Activated CD8-positive, alpha-beta memory T cell treated with anti-CD3 and anti-CD28 coated beads, Interleukin-2, amount 10 ng/mL, durations not matched to agents 7 days and 5 days (primary cell): ENCODE results near the gene NMUR1. TPM values are rescaled to one million over a fixed set of nuclear protein-coding genes. Genes with fewer than 3 reads are reported as not detected.

Experiments
- ATAC-seq: fragments of 150-1000 bp; cut with Tn5 transposase; one replicate; pipeline ENCODE4 v1.10.0; 2021; ENCODE audit warnings: moderate library complexity
- CTCF ChIA-PET: fragments of 350-600 bp; sonication (Branson Sonifier 250); formaldehyde crosslinking; loops from one replicate; lab custom pipeline; 2021; ENCODE audit warnings: antibody characterized with exemption; lab: Charles Lee
- DNase-seq: peaks from one replicate; pipeline ENCODE4 v3.0.0-alpha.2; 2020
- H3K27ac Mint-ChIP-seq: one replicate; pipeline ENCODE4 v1.8.0; 2021; ENCODE audit warnings: mild to moderate bottlenecking, mixed read lengths
- H3K27me3 Mint-ChIP-seq: one replicate; pipeline ENCODE4 v1.8.0; 2021; ENCODE audit warnings: mixed read lengths
- H3K36me3 Mint-ChIP-seq: one replicate; pipeline ENCODE4 v1.8.0; 2021; ENCODE audit warnings: mild to moderate bottlenecking, mixed read lengths
- H3K4me1 Mint-ChIP-seq: one replicate; pipeline ENCODE4 v1.8.0; 2021; ENCODE audit warnings: mixed read lengths
- H3K4me3 Mint-ChIP-seq: one replicate; pipeline ENCODE4 v1.8.0; 2021; ENCODE audit warnings: mild to moderate bottlenecking, moderate library complexity, mixed read lengths
- H3K9me3 Mint-ChIP-seq: one replicate; pipeline ENCODE4 v1.8.0; 2022; ENCODE audit warnings: low read depth, mixed read lengths
- total RNA-seq, 2 experiments: library from RNA; stranded (reverse); gene quantifications; one replicate each; pipeline ENCODE4 v1.2.3, GENCODE V29; 2021

The NMUR1 gene
- total RNA-seq, 2 experiments from 2014 or later: 3.6 to 8.6 TPM

DNA sequence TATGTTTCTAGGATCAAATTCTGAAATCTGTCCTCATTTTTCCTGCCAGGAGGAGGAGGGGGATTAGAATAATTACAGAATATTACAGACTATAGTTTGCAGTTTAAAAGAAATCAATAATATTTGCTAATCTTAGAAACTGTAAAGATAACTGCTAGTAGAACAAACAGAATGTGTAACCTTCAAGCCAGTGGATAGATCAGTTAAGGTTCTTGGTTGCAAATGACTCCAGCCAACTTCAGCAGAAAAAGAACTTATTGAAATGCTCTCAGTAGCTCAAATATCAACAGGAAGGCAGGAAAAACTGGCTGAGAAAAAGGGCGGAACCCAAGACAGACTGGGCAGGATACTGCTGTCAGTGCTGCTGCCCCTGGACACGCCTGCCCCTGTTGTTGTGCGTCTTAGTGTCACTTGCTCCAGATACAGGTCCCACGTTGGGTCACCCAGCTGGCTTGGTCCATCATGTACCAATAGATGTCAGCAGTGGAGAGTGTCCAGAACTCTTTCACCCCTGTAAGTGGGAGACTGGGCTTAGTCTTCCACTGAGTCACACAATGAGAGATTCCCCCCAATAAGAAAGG is 10.2 kb downstream of the NMUR1 start:
- no peaks in the 10 kb centered on the region for H3K9me3 Mint-ChIP-seq
- CTCF ChIA-PET: interaction anchor here (1.0 to 5.7 kb wide), 4 partner anchors 10 to 81 kb away, joined by 3 to 100 read pairs (median 9); partner anchors contain the start of gene NMUR1
- peaks cover 5% of the 10 kb centered on the region for H3K36me3 Mint-ChIP-seq
- no peak for ATAC-seq
- no peak for DNase-seq
- no peak overlapping the region for H3K27ac Mint-ChIP-seq
- no peak overlapping the region for H3K4me3 Mint-ChIP-seq
- peaks cover 56% of the 10 kb centered on the region for H3K4me1 Mint-ChIP-seq
- peaks cover 23% of the 10 kb centered on the region for H3K27me3 Mint-ChIP-seq

DNA sequence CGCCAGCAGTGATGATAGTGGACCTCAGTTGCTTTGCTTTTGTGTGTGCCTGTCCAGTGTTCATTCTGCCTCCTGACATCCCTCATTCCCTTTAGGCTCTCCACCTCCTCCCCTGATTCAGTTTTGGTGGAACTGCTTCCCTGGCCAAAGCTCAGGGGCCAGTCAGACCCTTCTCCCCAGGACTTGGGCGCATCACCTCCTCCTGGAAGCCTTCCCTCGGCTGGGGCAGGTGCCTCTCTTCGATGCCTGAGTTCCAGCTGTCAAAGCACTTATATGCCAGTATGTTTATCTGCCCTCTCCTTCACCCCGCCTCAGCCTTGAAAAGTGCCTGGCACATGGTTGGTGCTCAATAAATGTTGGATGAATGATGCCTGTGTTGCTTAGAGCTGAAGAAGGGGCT is 11.5 kb downstream of the NMUR1 start:
- CTCF ChIA-PET: interaction anchor here (0.6 to 5.7 kb wide), 6 partner anchors 11 to 82 kb away, joined by 4 to 100 read pairs (median 19); partner anchors contain the start of gene NMUR1
- DNase-seq: no peak
- Mint-ChIP-seq H3K4me1 (peaks cover 52% of the 10 kb centered on the region), H3K9me3 (no peaks in the 10 kb centered on the region), H3K36me3 (no peaks in the 10 kb centered on the region), H3K27ac (no peak overlapping the region), H3K4me3 (no peak overlapping the region), H3K27me3 (peaks cover 23% of the 10 kb centered on the region)
- no peak for ATAC-seq

DNA sequence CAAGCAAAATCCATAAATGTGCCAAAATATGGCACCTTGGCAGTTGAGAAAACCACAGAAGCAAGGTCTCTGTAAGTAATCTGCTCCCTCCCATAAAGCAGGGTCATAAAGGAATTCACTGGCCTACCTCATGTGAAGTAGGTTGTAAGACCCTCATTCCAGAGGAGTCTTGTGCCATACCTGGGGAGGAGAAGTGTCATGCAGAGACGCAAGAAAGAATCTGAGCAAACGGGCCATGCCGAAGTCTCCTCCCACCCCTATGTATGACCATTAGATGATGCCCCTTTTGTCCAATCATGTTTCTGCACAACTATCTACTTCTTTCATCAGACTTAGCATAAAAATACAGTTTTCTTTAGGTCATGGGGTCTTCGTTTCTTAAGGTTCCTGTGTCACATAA is 14.6 kb downstream of the NMUR1 start:
- no peak overlapping the region for H3K27ac Mint-ChIP-seq

DNA sequence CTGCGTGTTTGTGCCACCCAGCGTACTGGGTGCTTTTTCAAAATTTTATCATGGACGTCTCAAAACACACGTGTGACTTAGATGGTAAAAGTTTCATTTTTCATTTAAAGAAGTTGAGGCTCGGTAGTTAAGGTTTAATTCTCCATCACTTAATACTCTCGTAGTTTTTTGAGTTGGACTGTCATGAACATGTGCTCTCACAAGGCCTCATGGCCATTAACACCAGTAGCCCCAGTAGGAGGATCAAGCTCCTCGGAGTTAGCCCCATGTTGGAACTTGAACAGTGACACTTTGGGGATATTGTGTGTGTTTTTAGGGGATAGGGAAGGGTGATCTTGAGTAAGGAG is 15.3 kb downstream of the NMUR1 start:
- Mint-ChIP-seq H3K27ac (peak overlapping the region; percentile 94), H3K36me3 (no peaks in the 10 kb centered on the region), H3K27me3 (peaks cover 13% of the 10 kb centered on the region), H3K9me3 (no peaks in the 10 kb centered on the region), H3K4me1 (peaks cover 29% of the 10 kb centered on the region), H3K4me3 (peak overlapping the region; percentile 83)
- no peak for ATAC-seq
- no peak for DNase-seq
- CTCF ChIA-PET: interaction anchor here (1.0 to 2.0 kb wide), 10 partner anchors 15 to 89 kb away, joined by 3 to 12 read pairs (median 4); partner anchors contain the start of gene NMUR1

More for the DNA sequence above, 14.6 kb downstream of the NMUR1 start:
- H3K36me3 Mint-ChIP-seq: no peaks in the 10 kb centered on the region
- DNase-seq: no peak
- CTCF ChIA-PET: interaction anchor here (1.0 to 2.0 kb wide), 6 partner anchors 15 to 89 kb away, joined by 3 to 12 read pairs (median 4); partner anchors contain the start of gene NMUR1
- peaks cover 36% of the 10 kb centered on the region for H3K4me1 Mint-ChIP-seq
- H3K4me3 Mint-ChIP-seq: no peak overlapping the region
- H3K9me3 Mint-ChIP-seq: no peaks in the 10 kb centered on the region
- peaks cover 17% of the 10 kb centered on the region for H3K27me3 Mint-ChIP-seq
- ATAC-seq: no peak

DNA sequence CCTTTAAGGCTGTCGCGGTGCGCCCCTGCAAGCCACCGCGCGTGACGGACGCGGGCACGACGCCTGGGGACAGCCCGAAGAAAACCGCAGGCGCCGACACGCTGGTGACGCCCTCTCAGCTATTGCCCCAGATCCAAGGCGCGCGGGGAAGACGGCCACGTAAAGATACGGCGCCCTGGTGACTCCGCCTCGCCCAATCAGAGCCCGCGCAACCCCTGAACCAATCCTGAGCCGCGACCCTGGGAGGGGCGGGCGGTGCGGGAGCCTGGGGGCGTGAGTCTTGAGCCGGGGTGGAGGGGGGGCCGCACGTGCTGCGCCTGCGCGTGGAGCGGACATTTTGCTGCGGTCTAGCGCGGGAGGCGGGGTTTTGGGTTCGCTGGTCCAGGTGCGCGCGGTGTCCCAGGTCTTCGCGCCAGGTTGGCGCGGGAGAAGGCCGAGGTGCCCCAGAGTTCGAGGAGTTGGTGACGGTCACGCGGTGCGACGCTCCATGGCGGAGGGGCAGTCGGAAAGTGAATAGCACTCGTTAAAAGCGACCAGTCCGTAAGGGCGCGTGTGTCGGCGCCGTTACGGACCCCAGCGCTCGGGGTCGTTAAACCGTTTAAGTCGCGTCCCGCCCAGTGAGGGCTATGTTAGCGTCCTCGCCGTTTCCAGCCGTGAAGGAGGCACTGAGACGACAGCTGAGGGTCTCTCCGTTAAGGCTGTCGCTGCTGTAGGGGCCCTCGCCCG is 15.9 kb downstream of the NMUR1 start:
- H3K4me3 Mint-ChIP-seq: peak overlapping the region; percentile 83
- no peaks in the 10 kb centered on the region for H3K36me3 Mint-ChIP-seq
- peak; percentile 99 for DNase-seq
- no peaks in the 10 kb centered on the region for H3K9me3 Mint-ChIP-seq
- H3K27me3 Mint-ChIP-seq: peaks cover 12% of the 10 kb centered on the region
- H3K27ac Mint-ChIP-seq: peak overlapping the region; percentile 94
- peaks cover 29% of the 10 kb centered on the region for H3K4me1 Mint-ChIP-seq
- peak; percentile 99 for ATAC-seq
- CTCF ChIA-PET: interaction anchor here (1.0 to 2.0 kb wide), 10 partner anchors 16 to 90 kb away, joined by 3 to 12 read pairs (median 4); partner anchors contain the start of gene NMUR1

DNA sequence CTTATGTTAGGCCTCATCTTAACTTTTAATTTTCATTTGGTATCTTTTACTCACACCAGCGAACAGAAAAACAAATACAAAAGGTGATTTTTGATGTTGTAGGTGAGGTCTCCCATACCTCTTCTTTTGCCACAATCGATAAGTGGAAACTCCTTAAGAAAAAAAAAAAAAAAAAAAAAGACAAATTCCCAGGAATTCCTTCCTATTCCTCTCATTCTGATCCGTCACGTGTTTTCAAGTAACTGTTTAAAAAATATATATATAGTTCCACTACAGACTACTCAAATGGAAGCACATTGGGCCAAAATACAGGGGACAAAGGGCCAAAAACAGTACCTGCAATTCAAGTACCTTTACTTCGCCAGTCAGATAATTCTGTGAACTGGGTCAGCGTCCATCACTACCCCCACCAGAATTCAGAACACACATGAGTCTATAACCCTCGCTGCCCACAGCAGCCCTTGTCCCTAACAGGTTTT is 16.5 kb downstream of the NMUR1 start:
- H3K36me3 Mint-ChIP-seq: no peaks in the 10 kb centered on the region
- peak overlapping the region; percentile 94 for H3K27ac Mint-ChIP-seq
- H3K9me3 Mint-ChIP-seq: no peaks in the 10 kb centered on the region
- CTCF ChIA-PET: interaction anchor here (1.4 to 2.0 kb wide), 6 partner anchors 17 to 88 kb away, joined by 3 to 12 read pairs (median 4); partner anchors contain the start of gene NMUR1
- peaks cover 26% of the 10 kb centered on the region for H3K4me1 Mint-ChIP-seq
- peak overlapping the region; percentile 83 for H3K4me3 Mint-ChIP-seq
- ATAC-seq: no peak
- H3K27me3 Mint-ChIP-seq: peaks cover 7% of the 10 kb centered on the region
- no peak for DNase-seq

DNA sequence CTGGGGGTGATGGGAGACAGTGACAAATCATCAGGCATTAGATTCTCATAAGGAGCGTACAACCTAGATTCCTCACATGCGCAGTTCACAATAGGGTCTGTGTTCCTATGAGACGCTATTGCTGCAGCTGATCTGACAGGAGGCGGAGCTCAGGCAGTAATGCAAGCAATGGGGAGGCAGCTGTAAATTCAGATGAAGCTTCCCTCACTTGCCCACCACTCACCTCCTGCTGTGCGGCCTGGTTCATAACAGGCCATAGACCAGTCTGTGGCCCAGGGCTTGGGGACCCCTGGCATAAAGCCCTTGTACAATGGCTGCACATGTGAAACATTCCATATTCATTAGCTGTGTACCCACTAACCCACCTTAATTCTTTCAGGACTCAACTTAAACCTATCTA is 18.0 kb downstream of the NMUR1 start:
- Mint-ChIP-seq H3K9me3 (no peaks in the 10 kb centered on the region), H3K4me1 (peaks cover 21% of the 10 kb centered on the region), H3K36me3 (no peaks in the 10 kb centered on the region), H3K27me3 (peaks cover 5% of the 10 kb centered on the region), H3K27ac (no peak overlapping the region), H3K4me3 (no peak overlapping the region)
- CTCF ChIA-PET: interaction anchor here (1.2 to 2.4 kb wide), 6 partner anchors 9 to 90 kb away, joined by 3 to 15 read pairs (median 6); partner anchors contain the start of gene NCL
- no peak for ATAC-seq
- DNase-seq: no peak

DNA sequence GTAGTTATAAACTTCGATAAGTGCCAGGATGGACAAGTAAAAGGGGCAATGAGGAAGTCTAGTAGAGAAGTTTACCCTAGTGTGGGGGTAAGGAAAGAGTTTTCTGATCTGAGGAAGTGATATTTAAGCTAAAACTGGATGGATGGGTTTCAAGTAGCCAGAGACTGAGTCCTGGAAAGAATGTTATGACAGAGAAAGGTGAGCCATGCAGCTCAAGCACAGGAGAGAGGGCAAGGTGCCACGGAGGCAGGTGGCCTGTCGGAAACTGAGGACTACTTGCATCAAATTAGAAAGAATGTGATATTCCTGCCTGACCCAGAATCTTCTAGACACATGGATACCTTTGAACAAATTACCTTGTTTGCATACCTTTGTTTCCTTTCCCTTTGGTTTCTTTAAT is 26.5 kb downstream of the NMUR1 start:
- Mint-ChIP-seq H3K4me3 (no peak overlapping the region), H3K9me3 (no peaks in the 10 kb centered on the region), H3K27ac (no peak overlapping the region), H3K36me3 (peaks cover 3% of the 10 kb centered on the region), H3K4me1 (no peaks in the 10 kb centered on the region), H3K27me3 (no peaks in the 10 kb centered on the region)
- ATAC-seq (no peak), DNase-seq (no peak)
- CTCF ChIA-PET: interaction anchor here (1.2 kb wide), 1 partner anchor 21 kb away, joined by 3 read pairs; no protein-coding TSS in a partner anchor

DNA sequence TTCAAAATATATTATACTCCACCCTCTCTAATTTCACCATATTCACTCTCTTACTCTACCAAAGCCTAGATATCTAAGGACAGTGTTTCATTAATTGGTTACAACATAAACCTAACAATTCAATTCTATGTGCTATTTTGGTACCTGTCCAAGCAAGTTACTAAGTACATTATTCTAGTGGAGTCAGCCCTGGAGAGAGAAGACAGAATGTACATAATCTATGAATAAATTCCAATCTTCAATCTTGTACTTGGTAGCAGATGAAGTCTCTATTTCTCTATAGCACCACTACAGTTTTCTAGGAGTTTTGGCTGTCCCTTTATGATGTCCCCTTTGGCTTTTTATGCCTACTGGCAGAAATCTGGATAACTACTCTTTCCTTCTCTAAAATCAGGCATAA is 27.6 kb downstream of the NMUR1 start:
- Mint-ChIP-seq H3K4me3 (no peak overlapping the region), H3K36me3 (peaks cover 3% of the 10 kb centered on the region), H3K27ac (no peak overlapping the region), H3K4me1 (no peaks in the 10 kb centered on the region), H3K27me3 (no peaks in the 10 kb centered on the region), H3K9me3 (no peaks in the 10 kb centered on the region)
- CTCF ChIA-PET: interaction anchor here (1.9 kb wide), 1 partner anchor 99 kb away, joined by 5 read pairs; no protein-coding TSS in a partner anchor
- DNase-seq: no peak
- no peak for ATAC-seq

DNA sequence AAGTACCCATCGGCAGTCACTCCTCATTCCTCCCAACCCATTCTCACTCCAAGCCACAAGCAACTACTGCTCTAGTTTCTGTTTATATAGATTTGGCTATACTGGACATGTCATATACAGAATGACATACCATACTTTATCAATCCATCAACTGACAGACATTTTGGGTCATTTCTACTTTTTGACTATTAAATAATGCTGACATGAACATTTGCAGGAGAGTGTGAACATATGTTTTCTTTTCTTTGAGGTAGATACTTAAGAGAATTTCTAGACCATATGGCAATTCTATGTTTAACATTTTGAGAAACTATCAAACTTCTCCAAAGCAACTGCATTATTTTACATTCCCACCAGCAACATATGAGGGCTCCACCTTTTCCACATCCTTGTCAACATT is 32.6 kb downstream of the NMUR1 start:
- no peak overlapping the region for H3K4me3 Mint-ChIP-seq
- H3K4me1 Mint-ChIP-seq: peaks cover 12% of the 10 kb centered on the region
- no peaks in the 10 kb centered on the region for H3K36me3 Mint-ChIP-seq
- CTCF ChIA-PET: interaction anchor here (0.8 kb wide), 1 partner anchor 46 kb away, joined by 3 read pairs; no protein-coding TSS in a partner anchor
- H3K27ac Mint-ChIP-seq: no peak overlapping the region
- DNase-seq (no peak), ATAC-seq (no peak)
- no peaks in the 10 kb centered on the region for H3K27me3 Mint-ChIP-seq
- no peaks in the 10 kb centered on the region for H3K9me3 Mint-ChIP-seq

DNA sequence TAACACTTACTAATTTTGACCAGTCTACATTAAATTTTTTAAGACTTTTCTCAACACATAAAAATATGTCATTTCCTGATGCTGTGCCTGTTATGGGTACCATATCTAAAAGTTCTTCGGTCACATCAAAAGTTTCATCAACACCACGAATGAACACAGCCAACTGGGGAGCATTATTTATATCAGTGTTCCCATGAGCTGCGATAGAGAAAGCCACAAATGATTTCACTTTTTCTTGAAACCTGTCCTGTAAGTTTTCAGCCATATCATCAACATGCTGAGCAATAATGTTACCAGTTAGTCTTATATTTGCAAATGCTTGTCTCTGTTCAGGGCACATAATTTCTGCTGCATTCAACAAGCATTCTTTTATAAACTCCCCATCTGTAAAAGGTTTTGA is 35.6 kb downstream of the NMUR1 start:
- no peak for ATAC-seq
- H3K9me3 Mint-ChIP-seq: no peaks in the 10 kb centered on the region
- H3K36me3 Mint-ChIP-seq: no peaks in the 10 kb centered on the region
- H3K4me3 Mint-ChIP-seq: no peak overlapping the region
- no peak for DNase-seq
- CTCF ChIA-PET: no interaction called here
- no peak overlapping the region for H3K27ac Mint-ChIP-seq
- peaks cover 12% of the 10 kb centered on the region for H3K4me1 Mint-ChIP-seq
- no peaks in the 10 kb centered on the region for H3K27me3 Mint-ChIP-seq

DNA sequence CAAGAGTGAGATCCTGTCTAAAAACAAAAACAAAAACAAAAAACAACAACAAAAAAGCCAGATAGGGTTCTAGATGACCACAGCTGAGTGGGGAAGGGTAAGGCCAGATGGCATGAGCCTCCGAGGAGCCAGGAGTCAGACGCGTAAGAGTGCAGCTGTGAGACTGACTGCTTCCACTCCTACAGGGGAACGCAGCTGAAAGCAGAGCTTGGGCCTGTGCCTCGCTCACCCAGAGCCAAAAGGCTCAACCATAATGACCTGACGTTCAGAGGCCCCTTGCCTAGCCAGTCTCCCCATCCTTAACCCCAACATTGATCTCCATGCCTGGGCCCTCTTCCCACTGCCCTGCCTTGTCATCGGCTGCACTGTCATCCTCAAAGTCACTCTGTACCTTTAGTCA is 39.4 kb downstream of the NMUR1 start:
- Mint-ChIP-seq H3K4me3 (no peak overlapping the region), H3K27ac (no peak overlapping the region), H3K9me3 (no peaks in the 10 kb centered on the region), H3K4me1 (peaks cover 12% of the 10 kb centered on the region), H3K27me3 (no peaks in the 10 kb centered on the region), H3K36me3 (no peaks in the 10 kb centered on the region)
- DNase-seq: no peak
- CTCF ChIA-PET: interaction anchor here (1.2 to 2.3 kb wide), 3 partner anchors 8 to 24 kb away, joined by 3 to 11 read pairs (median 4); no protein-coding TSS in a partner anchor
- ATAC-seq: no peak

DNA sequence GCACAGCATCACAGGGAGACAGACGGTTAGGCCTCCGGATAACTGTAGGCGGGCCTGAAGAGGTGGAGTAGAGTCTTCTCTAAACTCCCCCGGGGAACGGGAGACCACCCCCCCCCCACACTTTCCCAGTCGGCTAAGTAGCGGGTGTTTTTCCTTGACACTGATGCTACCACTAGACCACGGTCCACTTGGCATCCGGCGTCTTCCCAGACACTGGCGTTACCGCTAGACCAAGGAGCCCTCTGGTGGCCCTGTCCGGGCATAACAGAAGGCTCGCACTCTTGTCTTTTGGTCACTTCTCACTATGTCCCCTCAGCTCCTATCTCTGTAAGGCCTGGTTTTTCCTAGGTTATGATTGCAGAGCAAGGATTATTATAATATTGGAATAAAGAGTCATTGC is 40.3 kb downstream of the NMUR1 start:
- H3K36me3 Mint-ChIP-seq: no peaks in the 10 kb centered on the region
- CTCF ChIA-PET: interaction anchor here (0.7 to 2.3 kb wide), 5 partner anchors 8 to 268 kb away, joined by 3 to 11 read pairs (median 4); no protein-coding TSS in a partner anchor
- H3K4me3 Mint-ChIP-seq: no peak overlapping the region
- no peak for ATAC-seq
- no peaks in the 10 kb centered on the region for H3K27me3 Mint-ChIP-seq
- H3K9me3 Mint-ChIP-seq: no peaks in the 10 kb centered on the region
- no peak overlapping the region for H3K27ac Mint-ChIP-seq
- peak; percentile 55 for DNase-seq
- H3K4me1 Mint-ChIP-seq: peaks cover 10% of the 10 kb centered on the region
